ENCODE data around the gene PLVAP.
A peak's percentile ranks its signal among the peaks of the same experiment; 100 is the strongest.

PLVAP gene

DNA sequence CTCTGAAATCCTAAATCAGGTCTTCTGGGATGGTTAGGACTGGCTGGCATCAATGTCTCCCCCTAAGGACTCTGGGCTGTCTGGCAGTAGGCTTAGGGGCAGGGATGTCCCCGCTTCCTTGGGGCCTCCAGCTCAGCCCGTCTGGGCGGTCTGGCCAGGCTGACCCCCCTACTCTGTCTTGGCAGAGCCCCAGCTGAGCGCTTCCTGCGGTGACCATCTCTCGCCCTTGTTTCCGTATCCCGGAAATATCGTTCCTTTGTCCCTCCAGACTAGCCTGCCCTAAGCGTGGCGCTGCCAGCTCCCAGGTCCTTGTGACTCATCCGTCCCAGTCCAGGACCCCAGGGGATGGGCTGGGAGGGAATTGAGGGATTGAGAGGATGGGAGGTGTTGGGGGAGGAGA is 28.4 kb downstream of the PLVAP start:
- H3K27me3 Mint-ChIP-seq (ENCODE audit: low read depth) = peaks cover 8% of the 10 kb centered on the region
- H3K9me3 Mint-ChIP-seq = no peaks in the 10 kb centered on the region
- H3K4me1 Mint-ChIP-seq = peaks cover 15% of the 10 kb centered on the region
- TF ChIP-seq, protein P1, sequence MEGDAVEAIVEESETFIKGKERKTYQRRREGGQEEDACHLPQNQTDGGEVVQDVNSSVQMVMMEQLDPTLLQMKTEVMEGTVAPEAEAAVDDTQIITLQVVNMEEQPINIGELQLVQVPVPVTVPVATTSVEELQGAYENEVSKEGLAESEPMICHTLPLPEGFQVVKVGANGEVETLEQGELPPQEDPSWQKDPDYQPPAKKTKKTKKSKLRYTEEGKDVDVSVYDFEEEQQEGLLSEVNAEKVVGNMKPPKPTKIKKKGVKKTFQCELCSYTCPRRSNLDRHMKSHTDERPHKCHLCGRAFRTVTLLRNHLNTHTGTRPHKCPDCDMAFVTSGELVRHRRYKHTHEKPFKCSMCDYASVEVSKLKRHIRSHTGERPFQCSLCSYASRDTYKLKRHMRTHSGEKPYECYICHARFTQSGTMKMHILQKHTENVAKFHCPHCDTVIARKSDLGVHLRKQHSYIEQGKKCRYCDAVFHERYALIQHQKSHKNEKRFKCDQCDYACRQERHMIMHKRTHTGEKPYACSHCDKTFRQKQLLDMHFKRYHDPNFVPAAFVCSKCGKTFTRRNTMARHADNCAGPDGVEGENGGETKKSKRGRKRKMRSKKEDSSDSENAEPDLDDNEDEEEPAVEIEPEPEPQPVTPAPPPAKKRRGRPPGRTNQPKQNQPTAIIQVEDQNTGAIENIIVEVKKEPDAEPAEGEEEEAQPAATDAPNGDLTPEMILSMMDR (IDR thresholded peaks at IDR 0.05; ENCODE audit: unreplicated experiment in 3 of 3) = no peak
- no peaks in the 10 kb centered on the region for H3K36me3 Mint-ChIP-seq (ENCODE audit: low read depth)
- peak overlapping the region; percentile 58 to 79 (median 62) for H3K4me3 Mint-ChIP-seq
- H3K27ac Mint-ChIP-seq = peak overlapping the region; percentile 85 to 95 (median 87)

DNA sequence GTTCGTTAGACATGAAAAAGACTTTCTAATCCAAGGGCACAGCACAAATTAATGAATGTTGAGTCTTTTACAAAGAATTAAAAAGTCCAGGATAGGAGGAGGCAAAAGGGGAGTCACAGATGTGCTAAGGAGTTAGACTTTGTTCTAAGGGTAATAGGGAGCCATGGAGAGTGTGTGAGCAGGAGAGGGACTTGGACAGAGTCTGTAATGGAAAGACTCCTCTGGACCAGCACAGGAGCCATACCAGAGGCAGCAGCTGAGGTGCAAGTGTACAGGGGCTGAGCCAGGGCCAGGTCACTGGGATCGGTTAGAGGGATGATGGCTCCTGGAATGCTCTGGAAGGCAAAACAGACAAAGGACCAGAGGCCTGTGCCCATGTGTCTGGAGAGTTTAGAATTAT is 29.3 kb downstream of the PLVAP start:
- Mint-ChIP-seq H3K36me3 (ENCODE audit: low read depth) (no peaks in the 10 kb centered on the region), H3K4me1 (peaks cover 15% of the 10 kb centered on the region), H3K27ac (peak overlapping the region; percentile 68 to 84 (median 72)), H3K9me3 (no peaks in the 10 kb centered on the region), H3K4me3 (no peak overlapping the region), H3K27me3 (ENCODE audit: low read depth) (peaks cover 8% of the 10 kb centered on the region)
- TF ChIP-seq, protein P1 (IDR thresholded peaks at IDR 0.05; ENCODE audit: unreplicated experiment in 3 of 3) = no peak

DNA sequence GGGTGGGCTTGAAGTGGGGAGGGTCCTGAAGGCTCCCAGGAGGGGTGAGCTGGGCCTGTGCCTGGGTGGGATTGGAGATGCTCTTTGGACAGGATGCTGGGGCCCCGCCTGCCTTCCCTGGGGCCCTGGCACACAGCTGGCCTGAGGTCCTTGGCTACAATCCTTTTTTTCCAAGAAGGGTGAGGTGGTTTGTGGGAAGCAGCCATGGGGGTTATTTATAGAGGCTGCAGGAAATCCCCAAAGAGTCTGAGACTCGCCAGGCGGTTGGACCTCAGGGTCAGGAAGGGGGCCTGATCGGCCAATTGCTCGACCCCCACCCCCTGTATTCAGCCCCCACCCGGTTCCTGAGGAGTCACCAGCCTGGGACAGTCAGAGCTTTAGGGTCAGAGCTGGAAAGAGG is 29.8 kb downstream of the PLVAP start:
- no peak overlapping the region for H3K4me3 Mint-ChIP-seq

DNA sequence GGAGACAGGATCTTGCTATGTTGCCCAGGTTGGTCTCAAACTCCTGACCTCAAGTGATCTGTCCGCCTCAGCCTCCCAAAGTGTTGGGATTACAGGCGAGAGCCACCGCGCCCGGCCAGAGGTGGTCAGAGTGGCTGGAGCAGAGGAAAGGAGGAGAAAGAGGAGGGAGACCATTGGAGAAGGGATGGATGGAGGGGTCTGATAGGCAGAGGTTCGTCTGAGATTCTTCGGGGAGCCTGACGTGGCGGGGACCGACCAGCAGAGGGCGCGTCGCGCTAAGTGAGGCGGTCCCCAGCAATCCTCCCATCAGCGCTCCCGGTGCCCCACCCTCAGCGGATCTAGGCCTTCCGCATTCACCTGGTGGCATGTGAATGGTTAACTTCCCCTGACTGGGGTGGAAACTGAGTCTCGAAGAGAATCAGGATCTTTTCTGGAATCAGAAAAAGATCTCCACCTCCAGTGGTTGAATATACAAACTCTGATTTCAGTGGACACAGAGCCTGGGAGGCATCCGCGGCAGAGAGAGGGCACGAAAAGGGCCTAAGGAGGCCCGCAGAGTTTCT is 31.0 kb downstream of the PLVAP start:
- Mint-ChIP-seq H3K36me3 (ENCODE audit: low read depth) (no peaks in the 10 kb centered on the region), H3K9me3 (no peaks in the 10 kb centered on the region), H3K27me3 (ENCODE audit: low read depth) (peaks cover 8% of the 10 kb centered on the region), H3K27ac (peak overlapping the region in 1 of 3 experiments; percentile 62), H3K4me3 (peak overlapping the region in 1 of 3 experiments; percentile 40), H3K4me1 (peaks cover 15% of the 10 kb centered on the region)
- TF ChIP-seq, protein P1 (IDR thresholded peaks at IDR 0.05; ENCODE audit: unreplicated experiment in 3 of 3) = peak; percentile 90 to 97 (median 94)

More for the DNA sequence above, 29.8 kb downstream of the PLVAP start:
- no peaks in the 10 kb centered on the region for H3K9me3 Mint-ChIP-seq
- peak overlapping the region; percentile 68 to 84 (median 72) for H3K27ac Mint-ChIP-seq
- TF ChIP-seq, protein P1 (IDR thresholded peaks at IDR 0.05; ENCODE audit: unreplicated experiment in 3 of 3) = no peak
- no peaks in the 10 kb centered on the region for H3K36me3 Mint-ChIP-seq (ENCODE audit: low read depth)
- peaks cover 8% of the 10 kb centered on the region for H3K27me3 Mint-ChIP-seq (ENCODE audit: low read depth)
- H3K4me1 Mint-ChIP-seq = peaks cover 15% of the 10 kb centered on the region

DNA sequence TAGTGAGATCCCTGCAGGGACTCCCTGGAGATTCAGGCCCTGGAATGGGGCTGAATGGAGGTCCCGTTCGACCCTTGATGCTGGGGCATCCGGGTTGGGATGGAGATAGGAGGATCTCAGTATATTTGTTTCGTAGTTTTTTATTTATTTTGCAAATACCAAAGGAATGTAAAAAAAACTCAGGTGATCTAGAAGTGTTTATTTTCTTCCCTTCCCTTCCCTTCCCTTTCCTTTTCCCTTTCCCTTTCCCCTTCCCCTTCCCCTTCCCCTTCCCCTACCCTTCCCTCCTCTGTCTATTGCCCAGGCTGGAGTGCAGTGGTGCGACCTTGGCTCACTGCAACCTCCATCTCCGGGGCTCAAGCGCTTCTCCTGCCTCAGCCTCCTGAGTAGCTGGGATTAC is 35.3 kb downstream of the PLVAP start:
- H3K27me3 Mint-ChIP-seq (ENCODE audit: low read depth) = no peaks in the 10 kb centered on the region
- no peaks in the 10 kb centered on the region for H3K9me3 Mint-ChIP-seq
- TF ChIP-seq, protein P1 (IDR thresholded peaks at IDR 0.05; ENCODE audit: unreplicated experiment in 3 of 3) = no peak
- peaks cover 5% of the 10 kb centered on the region for H3K4me1 Mint-ChIP-seq
- H3K36me3 Mint-ChIP-seq (ENCODE audit: low read depth) = no peaks in the 10 kb centered on the region
- H3K27ac Mint-ChIP-seq = no peak overlapping the region
- H3K4me3 Mint-ChIP-seq = no peak overlapping the region

DNA sequence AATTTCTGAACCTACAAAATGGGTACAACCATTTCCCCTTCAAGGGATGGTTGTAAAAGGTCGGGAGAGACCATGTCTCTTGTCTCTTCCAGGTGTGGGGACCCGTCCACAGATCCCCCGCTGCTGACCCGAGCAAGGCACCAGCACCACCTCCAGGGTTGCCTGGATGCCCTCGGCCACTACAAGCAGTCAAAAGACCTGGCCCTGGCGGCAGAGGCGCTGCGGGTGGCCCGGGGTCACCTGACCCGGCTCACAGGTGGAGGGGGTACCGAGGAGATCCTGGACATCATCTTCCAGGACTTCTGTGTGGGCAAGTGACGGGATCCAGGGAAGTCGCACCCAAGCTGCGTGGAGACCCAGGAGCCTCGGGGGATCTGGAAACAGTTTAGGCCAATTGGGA is 35.8 kb downstream of the PLVAP start:
- H3K27me3 Mint-ChIP-seq (ENCODE audit: low read depth) = no peaks in the 10 kb centered on the region
- H3K27ac Mint-ChIP-seq = no peak overlapping the region
- H3K4me3 Mint-ChIP-seq = peak overlapping the region in 2 of 3 experiments; percentile 29 to 45
- H3K4me1 Mint-ChIP-seq = peaks cover 5% of the 10 kb centered on the region
- H3K36me3 Mint-ChIP-seq (ENCODE audit: low read depth) = no peaks in the 10 kb centered on the region
- no peaks in the 10 kb centered on the region for H3K9me3 Mint-ChIP-seq
- TF ChIP-seq, protein P1 (IDR thresholded peaks at IDR 0.05; ENCODE audit: unreplicated experiment in 3 of 3) = no peak

All from nephron (organoid).